NCI-H2107 treated with DMSO at 0.1 percent for 48 hours (cell line): ENCODE results near the gene GAL.
A peak's percentile ranks its signal among the peaks of the same experiment; 100 is the strongest.

Source experiments
- DNase-seq: peaks from one replicate; lab custom pipeline; 2025; ENCODE audit not compliant: unreplicated experiment; lab: John Stamatoyannopoulos, UW

The GAL gene

GRCh38 chr11:68658661-68659060, 25.7 kb upstream of the GAL start:
- DNase-seq, result no peak

GRCh38 chr11:68659158-68659921, 25.0 kb upstream of the GAL start:
- peak; percentile 94 for DNase-seq

GRCh38 chr11:68660066-68660810, 24.1 kb upstream of the GAL start:
- no peak for DNase-seq

GRCh38 chr11:68661014-68661413, 23.3 kb upstream of the GAL start:
- no peak for DNase-seq

GRCh38 chr11:68661697-68662603, 22.4 kb upstream of the GAL start:
- DNase-seq, result no peak

GRCh38 chr11:68663482-68664010, 20.8 kb upstream of the GAL start:
- DNase-seq, result no peak

- no peak for DNase-seq
These were observed 20.2 kb upstream of the GAL start for GRCh38 chr11:68664141-68664540.

- DNase-seq, result no peak
These were observed 19.4 kb upstream of the GAL start for GRCh38 chr11:68664906-68665305.

- no peak for DNase-seq
These were observed 18.9 kb upstream of the GAL start for GRCh38 chr11:68665436-68665835.

- DNase-seq, result no peak
These were observed 17.5 kb upstream of the GAL start for GRCh38 chr11:68666849-68667248.

- no peak for DNase-seq
These were observed 16.5 kb upstream of the GAL start for GRCh38 chr11:68667511-68668500.

GRCh38 chr11:68669301-68670090, 14.8 kb upstream of the GAL start:
- DNase-seq, result no peak

GRCh38 chr11:68670208-68670992, 13.9 kb upstream of the GAL start:
- no peak for DNase-seq

- DNase-seq, result no peak
These were observed 10.9 kb upstream of the GAL start for GRCh38 chr11:68673306-68673945.

- no peak for DNase-seq
These were observed 10.4 kb upstream of the GAL start for GRCh38 chr11:68673991-68674390.

- no peak for DNase-seq
These were observed 9.9 kb upstream of the GAL start for GRCh38 chr11:68674461-68674860.

- DNase-seq, result no peak
These were observed 6.9 kb upstream of the GAL start for GRCh38 chr11:68677432-68677831.

GRCh38 chr11:68678031-68678441, 6.3 kb upstream of the GAL start:
- DNase-seq, result no peak
